HUDEP-2 (cell line): Measurements from ENCODE around the gene RASD1.
"Not testable (repeated sequence)": the region's sequence is repeated elsewhere in the genome, so short reads cannot be mapped to it uniquely, and the experiment has no call there.

ENCODE experiments used
- DNase-seq, 76 experiments: peaks; one replicate each; lab custom pipeline; 2025; ENCODE audit not compliant: unreplicated experiment in 76 of 76; lab: John Stamatoyannopoulos, UW

The RASD1 gene

DNA sequence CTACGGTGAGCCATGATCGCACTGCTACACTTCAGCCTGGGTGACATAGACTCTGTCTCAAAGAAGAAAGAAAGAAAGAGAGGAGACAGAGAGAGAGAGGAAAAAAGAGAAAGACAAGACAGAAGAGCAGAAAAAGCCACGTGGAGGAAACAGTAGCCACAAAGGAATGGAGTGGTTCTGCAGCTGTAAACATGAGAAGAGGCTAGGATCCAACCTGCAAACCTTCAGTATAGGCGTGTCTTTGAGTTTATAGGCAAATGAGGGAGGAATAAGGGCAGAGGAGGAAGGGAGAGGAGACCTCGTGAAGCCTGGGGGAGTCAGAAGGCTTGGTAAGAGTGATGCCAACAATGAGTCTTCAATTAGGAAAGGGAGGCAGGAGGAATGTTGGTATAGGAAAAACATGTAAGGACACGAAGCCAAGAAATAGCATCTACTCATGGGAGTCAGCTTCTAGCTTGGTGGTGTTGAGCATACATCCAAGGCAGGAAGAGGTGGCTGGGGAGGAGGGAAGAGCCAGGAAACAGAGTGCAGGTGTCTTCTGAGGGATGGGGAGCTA, 15.5 kb downstream of the RASD1 start:
- no peak for DNase-seq

DNA sequence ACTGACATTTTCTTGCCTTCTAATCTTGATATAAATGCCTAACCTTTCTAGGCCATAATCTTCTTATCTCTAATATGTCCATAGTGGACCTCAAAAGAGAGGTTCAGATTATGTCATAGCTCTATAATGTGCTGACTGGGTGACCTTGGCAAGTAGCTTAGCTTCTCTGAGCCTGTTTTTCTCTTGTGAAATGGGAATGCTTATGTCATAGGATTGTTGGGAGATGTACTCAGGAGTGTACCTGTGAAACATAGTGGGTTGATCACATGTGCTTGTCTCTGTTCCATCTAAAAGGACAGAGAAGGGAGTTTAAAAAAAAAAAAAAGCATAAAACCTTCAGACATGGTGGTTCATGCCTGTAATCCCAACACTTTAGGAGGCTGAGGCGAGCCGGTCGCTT, 17.0 kb downstream of the RASD1 start:
- DNase-seq, result no peak

DNA sequence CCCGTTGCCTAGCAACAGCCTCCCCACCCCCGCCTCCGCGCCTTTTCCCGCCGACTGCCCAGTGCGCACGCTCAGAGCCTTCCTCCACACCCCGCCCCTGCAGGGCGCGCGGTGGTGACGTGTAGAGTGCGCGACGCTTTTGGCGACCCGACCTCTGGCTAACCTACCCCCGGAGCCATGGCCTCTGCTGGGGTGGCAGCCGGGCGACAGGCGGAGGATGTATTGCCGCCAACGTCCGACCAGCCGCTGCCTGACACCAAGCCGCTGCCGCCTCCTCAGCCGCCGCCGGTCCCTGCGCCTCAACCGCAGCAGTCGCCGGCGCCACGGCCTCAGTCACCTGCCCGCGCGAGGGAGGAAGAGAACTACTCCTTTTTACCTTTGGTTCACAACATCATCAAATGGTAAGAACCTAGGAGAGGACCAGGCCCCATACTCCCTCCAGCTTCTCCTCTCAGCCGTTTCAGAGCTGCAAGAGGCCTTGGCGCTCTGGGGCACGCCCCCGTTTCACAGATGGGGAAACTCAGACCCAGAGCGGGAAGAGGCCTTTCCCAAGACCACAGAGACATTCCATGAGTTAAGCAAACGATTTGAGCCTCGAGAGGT, 19.2 kb downstream of the RASD1 start, which contains the start of gene MED9:
Gene MED9, plus strand, starts transcription at position 136 of the 603 bp plus-strand sequence. Its CDS starts 42 bp downstream, at position 178.
- peak in 72 of 76 experiments; percentile 32 to 92 (median 83) for DNase-seq

DNA sequence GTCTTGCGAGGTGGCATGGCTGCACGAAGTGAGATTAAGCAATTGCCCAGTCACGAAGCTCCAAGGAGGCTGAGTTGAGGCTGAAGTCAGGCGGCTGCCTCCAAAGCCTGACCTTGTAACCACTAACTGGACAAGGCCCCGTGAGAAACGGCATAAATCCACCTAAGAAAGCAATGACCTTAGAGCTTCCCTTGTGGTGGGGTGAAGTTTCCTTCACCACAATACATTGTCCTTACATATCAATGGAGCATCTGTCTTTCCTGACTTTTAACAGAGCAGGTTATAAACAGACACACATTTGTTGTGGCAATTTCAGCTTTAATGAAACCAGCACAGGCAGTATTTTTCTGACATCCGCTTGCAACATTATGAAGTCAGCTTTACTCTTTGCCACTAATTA, 21.9 kb downstream of the RASD1 start:
- DNase-seq, result no peak

DNA sequence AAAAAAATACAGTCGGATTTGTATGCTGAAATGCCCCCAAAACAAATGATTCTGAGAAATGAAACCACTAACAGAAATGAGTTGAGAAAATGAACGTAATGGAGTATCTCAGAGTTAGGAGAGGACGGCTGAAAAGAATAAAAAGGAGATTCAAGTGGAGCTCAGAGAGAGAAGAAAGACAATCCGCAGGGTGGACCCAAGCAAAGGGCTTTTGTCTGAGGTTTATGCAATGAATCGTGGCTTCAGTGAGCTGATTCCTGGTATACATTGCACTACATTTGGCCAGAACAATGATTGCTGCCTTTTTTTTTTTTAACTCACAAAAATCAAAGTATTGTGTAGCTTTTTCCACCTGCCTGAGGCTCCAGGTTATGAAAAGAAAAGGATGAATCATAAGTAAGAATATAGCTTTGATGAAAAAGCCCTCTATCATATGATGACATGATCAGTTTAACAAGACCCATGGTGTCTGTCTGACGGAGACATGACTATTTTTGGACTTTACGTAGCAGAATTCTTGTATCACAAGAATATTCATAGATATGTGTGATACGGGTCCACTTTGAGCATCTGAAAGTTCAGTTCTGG, 23.8 kb downstream of the RASD1 start:
- DNase-seq, result no peak

DNA sequence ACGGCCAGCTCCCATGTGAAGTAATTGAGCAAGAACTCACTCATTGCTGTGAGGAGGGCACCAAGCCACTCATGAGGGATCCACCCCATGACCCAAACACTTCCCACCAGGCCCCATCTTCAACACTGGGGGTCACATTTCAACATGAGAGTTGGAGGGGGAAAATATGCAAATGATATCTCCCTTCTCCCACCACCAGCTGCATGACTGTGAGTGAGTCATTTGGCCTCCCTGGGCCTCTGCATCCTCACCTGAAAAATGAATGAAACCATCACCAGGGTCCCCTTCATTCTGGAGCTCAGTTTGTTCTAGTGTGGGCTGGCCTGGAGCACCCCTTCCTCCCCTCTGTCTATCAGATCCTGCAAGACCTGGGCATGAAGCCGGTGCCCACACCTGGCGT, 26.2 kb downstream of the RASD1 start:
- DNase-seq, result no peak

DNA sequence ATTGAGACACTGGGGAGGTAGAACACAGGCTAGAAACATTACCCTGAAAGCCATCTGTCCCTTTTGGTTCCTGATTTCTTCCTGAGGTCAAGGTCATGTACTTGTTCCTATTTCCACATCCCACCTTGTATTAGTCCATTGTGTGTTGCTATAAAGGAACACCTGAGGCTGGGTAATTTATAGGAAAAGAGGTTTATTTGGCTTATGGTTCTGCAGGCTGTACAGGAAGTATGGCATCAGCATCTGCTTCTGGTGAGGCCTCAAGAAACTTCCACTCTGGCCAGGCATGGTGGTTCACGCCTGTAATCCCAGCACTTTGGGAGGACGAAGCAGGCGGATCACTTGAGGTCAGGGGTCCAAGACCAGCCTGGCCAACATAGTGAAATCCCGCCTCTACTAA, 26.8 kb downstream of the RASD1 start:
- no peak for DNase-seq

DNA sequence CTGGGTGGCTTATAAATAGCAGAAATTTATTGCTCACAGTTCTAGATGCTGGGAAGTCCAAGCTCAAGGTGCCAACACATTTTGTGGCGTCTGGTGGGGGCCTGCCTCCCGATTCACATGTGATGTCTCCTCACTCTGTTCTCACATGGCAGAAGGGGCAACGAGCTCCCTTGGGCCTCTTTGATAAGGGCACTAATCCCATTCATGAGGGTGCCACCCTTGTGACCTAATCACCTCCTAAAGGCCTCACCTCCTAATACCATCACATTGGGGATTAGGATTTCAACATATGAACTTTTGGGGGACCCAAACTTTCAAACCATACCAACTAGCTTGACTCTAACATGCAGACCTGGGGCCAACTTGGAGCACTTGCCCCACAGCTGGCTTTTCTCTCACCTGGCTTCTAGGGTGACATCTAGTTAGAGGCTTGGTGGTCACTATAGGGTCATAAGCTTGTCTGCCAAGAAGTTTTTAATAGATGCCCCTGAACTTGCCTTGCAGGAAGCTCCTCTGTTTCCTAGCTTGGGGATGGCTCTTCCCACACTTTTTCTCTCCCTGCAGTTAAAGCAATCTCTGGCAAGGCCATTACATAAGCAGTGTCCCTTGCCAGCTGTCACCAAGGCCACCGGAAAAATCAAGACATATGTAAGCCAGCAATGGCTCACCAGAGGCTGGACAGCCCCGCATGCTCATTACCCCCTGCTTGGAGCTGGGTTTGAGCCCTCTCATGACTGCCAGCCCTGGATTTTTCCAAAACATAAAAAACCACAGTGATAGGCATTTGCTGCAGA, 27.8 kb downstream of the RASD1 start:
- no peak for DNase-seq

DNA sequence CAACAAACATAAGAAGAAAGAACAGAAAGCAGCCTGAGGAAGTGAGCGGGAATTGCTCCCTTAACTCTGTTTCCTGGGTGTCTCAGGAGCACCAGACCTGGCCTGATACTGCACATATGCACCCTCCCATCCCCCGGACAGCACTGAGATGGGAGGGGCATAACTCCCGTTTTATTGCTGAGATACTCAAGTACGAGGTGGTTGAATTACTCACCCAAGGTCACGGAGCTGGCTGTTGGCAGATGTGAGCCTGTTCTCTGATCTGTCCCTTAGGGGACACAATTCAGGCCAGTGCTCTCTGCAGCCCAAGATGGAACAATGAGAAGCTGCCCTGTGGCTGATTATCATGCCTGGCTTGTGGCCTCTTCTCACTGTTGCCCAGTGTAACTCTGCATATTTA, 28.5 kb downstream of the RASD1 start:
- peak in 23 of 76 experiments; percentile 6 to 67 (median 31) for DNase-seq

DNA sequence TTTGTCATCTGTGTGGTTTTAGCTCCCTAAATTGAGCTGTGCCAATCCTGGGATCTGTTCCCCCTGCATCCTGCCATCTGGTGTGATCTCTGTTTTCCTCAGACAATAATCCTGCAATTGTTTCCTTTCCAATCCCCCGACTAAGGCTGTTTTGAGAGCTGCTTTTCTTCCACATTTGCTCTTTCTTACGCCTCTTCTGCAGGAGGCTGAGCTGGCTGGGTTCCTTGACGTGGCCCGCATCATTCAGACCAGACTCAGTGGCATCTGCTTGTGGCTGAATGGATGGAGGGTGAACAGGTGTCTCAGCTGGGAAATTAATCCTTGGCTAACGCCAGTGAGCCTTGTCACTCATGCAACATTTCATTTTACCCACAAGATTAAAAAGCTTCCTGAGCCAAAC, 29.2 kb downstream of the RASD1 start:
- DNase-seq, result no peak

DNA sequence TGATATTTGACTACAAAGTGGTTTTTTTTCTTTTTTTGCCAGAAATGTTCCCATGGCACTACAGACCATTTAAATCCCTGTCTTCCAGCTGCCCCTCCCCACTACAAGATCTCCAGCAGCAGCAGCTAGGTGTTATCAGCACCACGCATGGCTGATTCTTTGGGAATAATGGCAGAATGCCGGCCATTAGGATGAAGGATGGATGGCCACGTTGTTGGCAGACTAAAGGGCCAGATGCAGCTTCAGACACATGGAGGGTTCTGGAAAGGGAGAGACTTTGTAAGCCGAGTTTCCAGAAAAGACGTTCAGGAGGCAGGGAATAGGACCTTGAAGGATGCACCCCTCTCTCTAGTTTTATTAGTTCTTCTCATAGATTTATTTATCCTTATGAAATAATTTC, 29.7 kb downstream of the RASD1 start:
- no peak for DNase-seq

DNA sequence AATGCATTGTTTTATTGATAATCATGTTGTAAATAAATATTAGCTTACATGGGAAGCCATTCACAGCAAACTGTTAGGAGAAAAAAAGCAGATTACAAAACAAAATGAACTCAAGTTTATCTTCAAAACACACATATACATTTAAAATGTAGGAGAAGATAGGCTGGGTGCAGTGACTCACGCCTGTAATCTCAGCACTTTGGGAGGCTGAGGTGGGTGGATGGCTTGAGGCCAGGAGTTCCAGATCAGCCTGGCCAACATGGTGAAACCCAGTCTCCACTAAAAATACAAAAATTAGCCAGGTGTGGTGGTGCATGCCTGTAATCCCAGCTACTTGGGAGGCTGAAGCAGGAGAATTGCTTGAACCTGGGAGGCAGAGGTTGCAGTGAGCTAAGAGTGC, 30.3 kb downstream of the RASD1 start:
- DNase-seq, result peak in 21 of 76 experiments; percentile 8 to 43 (median 20)

DNA sequence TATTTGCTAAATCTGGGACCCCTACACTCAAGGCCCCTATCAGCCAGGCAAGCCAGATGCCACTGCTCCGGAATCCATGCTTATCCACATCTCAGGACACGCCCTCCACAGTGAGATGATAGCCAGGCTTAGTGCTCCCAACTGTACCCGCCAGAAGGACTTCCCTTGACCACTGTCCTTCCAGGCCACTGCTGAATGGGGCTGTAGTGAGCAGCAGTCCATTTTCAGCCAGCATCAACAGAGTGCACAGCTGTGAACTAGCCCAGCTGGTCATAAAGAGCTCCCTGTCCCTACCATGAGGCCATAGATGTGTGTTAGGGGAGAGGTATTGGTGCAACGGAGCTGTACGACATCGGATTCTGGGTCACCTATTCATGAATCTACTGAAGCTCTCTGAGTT, 32.4 kb downstream of the RASD1 start:
- DNase-seq, result no peak

DNA sequence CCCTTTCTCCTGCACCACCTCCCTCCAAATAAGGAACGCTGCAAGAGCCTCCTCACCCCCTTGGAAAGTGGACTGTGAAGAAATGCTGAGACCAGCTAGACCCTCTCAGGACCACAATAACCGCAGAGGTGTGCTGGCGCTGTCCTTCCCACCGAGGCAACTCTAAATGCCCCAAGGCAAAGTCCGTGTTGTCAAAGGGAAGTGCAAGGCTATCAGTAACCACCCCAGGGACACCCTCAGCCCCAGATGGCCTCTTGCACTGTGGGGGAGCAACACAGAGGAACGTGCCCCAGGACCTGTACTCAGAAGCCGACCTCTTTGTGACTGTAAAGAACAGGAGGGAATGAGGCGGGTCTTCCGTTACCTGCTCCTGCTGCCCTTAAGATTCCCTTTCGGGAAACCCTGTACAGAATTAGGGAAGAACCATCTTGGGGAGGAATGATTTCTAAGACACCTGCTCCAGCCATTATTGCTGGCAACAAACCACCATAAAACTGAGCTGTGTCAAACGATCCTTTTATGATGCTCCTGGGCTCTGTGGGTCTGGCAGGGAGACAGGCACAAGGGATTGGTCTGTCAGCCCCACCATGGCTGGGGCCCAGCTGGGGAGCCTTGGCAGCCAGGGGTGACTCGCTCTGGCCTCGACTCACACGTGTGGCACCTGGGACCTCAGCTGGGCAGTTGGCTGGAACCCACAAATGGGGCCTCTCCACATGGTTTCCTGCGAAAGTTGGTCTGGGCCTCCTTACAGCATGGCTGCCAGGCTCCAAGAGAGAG, 34.0 kb downstream of the RASD1 start:
- DNase-seq, result no peak

DNA sequence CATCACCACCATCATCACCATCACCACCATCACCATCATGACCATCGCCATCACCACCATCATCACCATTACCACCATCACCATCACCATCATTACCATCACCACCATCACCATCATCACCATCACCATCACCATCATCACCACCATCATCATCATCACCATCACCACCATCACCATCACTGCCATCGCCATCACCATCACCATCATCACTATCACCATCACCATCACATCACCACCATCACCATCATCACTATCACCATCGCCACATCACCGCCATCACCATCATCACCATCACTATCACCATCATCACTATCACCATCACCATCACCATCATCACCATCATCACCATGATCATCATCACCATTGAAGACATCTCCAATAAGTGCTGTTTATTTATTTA, 36.2 kb downstream of the RASD1 start:
- DNase-seq, result no peak

DNA sequence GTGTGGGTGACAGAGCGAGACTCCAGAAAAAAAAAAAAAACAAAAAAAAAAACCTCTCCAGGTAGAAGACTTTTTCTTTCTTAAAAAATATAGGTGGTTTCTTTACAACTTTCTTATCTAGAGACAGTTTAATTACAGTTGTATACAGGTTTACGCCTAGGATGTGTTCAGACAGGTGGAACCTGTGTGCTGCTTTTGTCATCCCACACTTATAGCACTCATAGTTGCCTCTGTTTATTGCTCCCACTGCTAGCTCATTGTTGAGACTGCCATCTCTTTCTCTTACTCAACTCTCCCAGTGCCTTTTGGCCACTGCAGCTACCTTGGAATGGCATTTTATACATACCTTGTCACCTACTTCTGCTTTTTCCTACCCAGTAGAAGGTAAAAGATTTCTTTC, 38.5 kb downstream of the RASD1 start:
- DNase-seq, result no peak

DNA sequence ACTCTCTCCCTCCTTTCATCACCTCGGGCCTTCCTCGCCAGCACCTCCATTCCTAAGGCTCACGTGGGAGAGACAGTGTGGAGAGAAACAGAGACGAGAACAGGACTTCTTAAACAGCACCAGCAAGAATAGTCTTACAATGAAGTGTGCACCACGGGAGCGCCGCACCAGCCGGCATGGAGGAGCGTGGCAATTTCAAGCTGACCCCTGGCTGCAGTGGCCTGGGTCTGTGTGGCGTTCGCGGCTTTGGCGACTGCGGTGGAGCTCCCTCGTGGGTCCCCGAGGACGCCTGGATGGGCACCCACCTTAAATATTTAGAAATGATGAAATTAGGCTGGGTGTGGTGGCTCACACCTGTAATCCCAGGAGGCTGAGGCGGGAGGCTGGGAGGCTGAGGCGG, 39.9 kb downstream of the RASD1 start:
- no peak for DNase-seq

DNA sequence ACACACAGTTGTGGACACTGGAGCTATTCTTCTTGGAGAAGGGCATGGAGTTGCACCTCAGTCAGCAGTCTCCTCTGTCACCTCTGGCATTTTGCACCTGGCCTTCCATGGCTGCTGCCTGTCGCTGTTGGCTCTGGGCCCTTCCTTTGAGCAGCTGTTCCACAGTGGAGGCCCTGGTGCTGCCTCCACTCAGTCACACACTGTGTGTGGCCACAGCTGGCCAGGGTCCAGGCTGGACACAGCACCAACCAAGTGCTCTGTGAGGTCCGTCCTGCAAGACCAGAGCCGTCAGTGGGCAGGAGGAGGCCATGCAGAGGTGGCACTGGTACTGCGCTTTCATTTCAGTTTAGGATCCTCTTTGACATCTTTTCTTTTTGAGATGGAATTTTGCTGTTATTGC, 41.0 kb downstream of the RASD1 start:
- no peak for DNase-seq

DNA sequence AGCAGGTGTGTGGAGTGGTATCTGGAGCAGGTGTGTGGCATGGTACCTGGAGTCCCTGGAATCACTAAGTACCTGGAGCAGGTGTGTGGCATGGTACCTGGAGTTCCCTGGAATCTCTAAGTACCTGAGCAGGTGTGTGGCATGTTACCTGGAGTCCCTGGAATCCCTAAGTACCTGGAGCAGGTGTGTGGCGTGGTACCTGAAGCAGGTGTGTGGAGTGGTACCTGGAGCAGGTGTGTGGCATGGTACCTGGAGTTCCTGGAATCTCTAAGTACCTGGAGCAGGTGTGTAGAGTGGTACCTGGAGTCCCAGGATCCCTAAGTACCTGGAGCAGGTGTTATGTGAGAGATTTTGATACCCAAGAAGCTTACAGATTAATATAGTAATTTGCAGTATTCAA, 41.5 kb downstream of the RASD1 start:
- not testable (repeated sequence) for DNase-seq

DNA sequence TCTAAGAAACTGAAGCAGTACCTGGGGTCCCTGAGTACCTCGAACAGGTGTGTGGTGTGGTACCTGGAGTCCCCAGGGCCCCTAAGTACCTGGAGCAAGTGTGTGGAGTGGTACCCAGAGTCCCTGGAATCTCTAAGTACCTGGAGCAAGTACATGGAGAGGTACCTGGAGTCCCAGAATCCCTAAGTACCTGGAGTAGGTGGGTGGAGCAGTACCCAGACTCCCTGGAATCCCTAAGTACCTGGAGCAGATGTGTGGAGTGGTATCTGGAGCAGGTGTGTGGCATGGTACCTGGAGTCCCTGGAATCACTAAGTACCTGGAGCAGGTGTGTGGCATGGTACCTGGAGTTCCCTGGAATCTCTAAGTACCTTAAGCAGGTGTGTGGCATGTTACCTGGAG, 41.9 kb downstream of the RASD1 start:
- no peak for DNase-seq

DNA sequence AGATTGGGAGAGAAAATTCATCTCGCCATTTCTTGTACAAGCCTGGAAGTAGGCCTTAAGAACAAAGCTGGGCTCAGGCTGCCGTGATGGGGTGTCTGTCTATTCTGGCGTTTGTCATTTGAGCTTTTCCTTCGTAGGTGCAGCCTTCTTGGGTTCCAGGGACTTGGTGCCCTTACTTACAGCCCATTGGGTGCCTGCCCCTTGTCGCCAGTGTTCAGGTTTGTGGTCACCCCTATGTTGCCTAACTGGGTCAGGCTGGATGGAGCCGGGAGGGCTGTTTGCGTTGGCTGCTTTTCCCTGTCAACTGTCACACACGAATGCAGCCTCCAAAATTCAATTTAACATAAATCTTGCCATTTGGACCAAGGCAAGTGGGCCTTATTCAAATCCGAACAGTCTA, 43.1 kb downstream of the RASD1 start:
- no peak for DNase-seq
